ENCODE results near the gene SNHG17.
A peak's percentile ranks its signal among the peaks of the same experiment; 100 is the strongest.

The SNHG17 gene

DNA sequence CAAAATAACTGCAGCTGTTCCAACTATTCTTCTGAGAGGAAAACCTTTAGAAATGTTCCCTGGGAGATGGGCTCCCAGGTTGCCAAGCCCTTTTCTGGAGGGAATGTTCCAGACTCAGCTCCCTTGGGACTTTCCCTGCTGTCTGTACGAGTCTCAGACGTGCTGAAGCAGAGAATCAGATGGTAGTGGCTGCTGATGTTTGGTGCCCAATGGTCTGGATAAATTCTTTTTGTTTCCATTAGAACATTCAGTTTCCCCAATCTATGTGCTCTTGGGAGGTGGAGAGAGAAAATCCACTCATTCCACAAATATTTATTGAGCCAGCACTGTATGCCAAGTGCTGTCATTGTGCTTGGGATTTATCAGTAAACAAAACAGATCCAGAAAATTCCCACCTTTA lies 40.0 kb downstream of the SNHG17 start:
- in situ Hi-C loops (cut with HindIII; ENCODE audit: low pct_ligation_motif_present, low sequenced_read_pairs): no loop called here
- DNase-seq: no peak
- Histone ChIP-seq H3K27ac (no peak overlapping the region), H3K4me3 (ENCODE audit: low read depth, low read length) (no peak overlapping the region), H3K36me3 (replicated peaks) (no peaks in the 10 kb centered on the region), H3K27me3 (replicated peaks) (no peaks in the 10 kb centered on the region)
- TF ChIP-seq, protein P1, sequence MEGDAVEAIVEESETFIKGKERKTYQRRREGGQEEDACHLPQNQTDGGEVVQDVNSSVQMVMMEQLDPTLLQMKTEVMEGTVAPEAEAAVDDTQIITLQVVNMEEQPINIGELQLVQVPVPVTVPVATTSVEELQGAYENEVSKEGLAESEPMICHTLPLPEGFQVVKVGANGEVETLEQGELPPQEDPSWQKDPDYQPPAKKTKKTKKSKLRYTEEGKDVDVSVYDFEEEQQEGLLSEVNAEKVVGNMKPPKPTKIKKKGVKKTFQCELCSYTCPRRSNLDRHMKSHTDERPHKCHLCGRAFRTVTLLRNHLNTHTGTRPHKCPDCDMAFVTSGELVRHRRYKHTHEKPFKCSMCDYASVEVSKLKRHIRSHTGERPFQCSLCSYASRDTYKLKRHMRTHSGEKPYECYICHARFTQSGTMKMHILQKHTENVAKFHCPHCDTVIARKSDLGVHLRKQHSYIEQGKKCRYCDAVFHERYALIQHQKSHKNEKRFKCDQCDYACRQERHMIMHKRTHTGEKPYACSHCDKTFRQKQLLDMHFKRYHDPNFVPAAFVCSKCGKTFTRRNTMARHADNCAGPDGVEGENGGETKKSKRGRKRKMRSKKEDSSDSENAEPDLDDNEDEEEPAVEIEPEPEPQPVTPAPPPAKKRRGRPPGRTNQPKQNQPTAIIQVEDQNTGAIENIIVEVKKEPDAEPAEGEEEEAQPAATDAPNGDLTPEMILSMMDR (IDR thresholded peaks at IDR 0.05; ENCODE audit: low read depth, low read length, missing control alignments): no peak

DNA sequence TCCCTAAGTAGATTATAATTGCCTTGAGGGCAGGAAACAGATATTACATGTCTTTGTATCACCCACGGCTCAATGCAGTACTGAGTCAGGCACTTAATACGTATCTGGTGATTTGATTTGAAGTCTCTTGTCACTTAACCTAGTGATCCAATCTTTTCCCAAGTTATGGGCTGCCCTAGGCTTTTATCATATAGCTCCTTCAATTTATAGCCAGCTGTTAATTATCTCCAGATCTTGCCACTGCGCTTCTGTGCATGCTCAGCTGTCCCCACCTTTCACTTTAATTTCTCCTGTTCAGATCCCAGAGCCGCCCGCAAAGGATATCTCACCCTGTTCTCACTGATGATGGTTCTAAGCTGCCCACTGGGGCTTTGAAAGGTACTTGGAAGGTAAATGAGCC lies 41.9 kb downstream of the SNHG17 start:
- Histone ChIP-seq H3K36me3 (replicated peaks) (no peaks in the 10 kb centered on the region), H3K4me3 (ENCODE audit: low read depth, low read length) (no peak overlapping the region), H3K27ac (no peak overlapping the region), H3K27me3 (replicated peaks) (no peaks in the 10 kb centered on the region)
- DNase-seq: no peak
- in situ Hi-C loops (cut with HindIII; ENCODE audit: low pct_ligation_motif_present, low sequenced_read_pairs): no loop called here
- TF ChIP-seq, protein P1 (IDR thresholded peaks at IDR 0.05; ENCODE audit: low read depth, low read length, missing control alignments): no peak

DNA sequence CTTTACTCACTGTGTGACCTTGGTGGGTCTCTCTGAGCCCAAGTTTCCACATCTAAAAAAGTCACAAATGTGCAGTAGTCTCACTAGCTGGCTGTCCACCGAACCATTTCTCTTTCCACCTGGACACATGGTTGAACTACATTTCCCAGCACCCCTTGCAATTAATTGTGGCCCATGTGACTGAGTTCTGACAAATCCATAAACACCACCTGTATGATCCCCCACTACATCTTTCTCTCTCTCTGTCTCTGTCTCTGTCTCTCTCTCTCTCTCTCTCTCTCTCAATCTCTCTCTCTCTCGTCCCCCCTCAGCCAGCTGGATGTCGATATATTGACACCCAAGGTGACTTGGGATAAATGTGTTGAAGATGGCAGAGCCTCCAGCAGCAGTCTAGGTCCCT lies 42.8 kb downstream of the SNHG17 start:
- Histone ChIP-seq H3K27ac (no peak overlapping the region), H3K36me3 (replicated peaks) (no peaks in the 10 kb centered on the region), H3K27me3 (replicated peaks) (no peaks in the 10 kb centered on the region), H3K4me3 (ENCODE audit: low read depth, low read length) (no peak overlapping the region)
- in situ Hi-C loops (cut with HindIII; ENCODE audit: low pct_ligation_motif_present, low sequenced_read_pairs): no loop called here
- TF ChIP-seq, protein P1 (IDR thresholded peaks at IDR 0.05; ENCODE audit: low read depth, low read length, missing control alignments): no peak
- no peak for DNase-seq

DNA sequence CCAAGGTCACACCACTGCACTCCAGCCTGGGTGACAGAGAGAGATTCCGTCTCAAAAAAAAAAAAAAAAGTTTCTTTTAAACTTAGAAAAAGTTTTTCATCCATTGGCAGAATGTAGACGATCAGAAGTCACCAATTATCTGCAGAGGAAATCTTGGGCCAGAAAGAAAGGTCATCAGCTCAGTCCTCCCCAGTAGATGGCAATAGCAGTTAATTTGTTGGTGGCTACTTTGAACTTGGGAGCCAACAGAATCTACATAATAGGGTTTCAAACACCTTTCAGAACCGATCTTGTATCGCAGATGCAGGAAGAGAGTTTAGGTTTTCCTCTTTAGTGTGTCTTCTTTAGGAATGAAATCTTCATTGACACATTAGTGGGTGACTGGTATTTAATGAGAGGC lies 47.2 kb downstream of the SNHG17 start:
- H3K27me3 ChIP-seq (replicated peaks): peaks cover 3% of the 10 kb centered on the region
- H3K27ac ChIP-seq: no peak overlapping the region
- in situ Hi-C loops (cut with HindIII; ENCODE audit: low pct_ligation_motif_present, low sequenced_read_pairs): no loop called here
- H3K4me3 ChIP-seq (ENCODE audit: low read depth, low read length): no peak overlapping the region
- H3K36me3 ChIP-seq (replicated peaks): no peaks in the 10 kb centered on the region
- DNase-seq: no peak
- TF ChIP-seq, protein P1 (IDR thresholded peaks at IDR 0.05; ENCODE audit: low read depth, low read length, missing control alignments): peak; percentile 21

DNA sequence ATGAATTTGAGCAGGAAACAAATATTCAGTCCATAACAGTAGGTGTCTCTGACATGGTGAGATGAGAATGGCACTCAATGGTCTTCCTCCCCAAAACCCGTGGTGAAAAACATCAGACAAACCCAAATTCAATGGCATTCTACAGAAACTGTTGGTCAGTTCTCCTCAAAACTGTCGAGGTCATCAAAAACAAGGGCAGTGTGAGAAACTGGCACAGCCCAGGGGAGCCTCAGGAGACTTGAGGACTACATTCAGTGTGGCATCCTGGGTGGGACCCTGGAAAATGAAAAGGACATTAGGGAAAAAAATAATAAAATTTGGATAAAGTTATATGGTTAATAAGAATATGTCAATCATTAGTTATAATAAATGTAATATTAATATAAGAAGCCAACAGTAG lies 48.3 kb downstream of the SNHG17 start:
- Histone ChIP-seq H3K4me3 (ENCODE audit: low read depth, low read length) (no peak overlapping the region), H3K27ac (no peak overlapping the region), H3K27me3 (replicated peaks) (peaks cover 4% of the 10 kb centered on the region), H3K36me3 (replicated peaks) (no peaks in the 10 kb centered on the region)
- in situ Hi-C loops (cut with HindIII; ENCODE audit: low pct_ligation_motif_present, low sequenced_read_pairs): no loop called here
- DNase-seq: no peak
- TF ChIP-seq, protein P1 (IDR thresholded peaks at IDR 0.05; ENCODE audit: low read depth, low read length, missing control alignments): no peak

DNA sequence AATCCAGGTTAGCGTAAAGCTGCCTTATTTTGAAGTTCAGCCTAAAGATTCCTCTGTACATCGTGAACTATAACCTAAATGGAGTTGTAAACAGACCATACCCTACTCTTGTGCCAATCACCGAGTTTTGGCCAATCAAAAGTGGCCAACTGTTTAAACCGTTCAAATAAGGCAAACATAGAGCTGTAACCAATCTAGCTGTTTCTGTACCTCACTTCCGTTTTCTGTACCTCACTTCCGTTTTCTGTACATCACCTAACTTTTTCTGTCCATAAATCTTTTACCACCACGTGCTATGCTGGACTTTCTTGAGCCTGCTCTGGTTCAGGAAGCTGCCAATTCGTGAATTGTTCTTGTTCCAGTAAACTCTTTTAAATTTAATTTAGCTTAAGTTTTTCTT lies 49.1 kb downstream of the SNHG17 start:
- TF ChIP-seq, protein P1 (IDR thresholded peaks at IDR 0.05; ENCODE audit: low read depth, low read length, missing control alignments): no peak
- peaks cover 4% of the 10 kb centered on the region for H3K27me3 ChIP-seq (replicated peaks)
- H3K27ac ChIP-seq: no peak overlapping the region
- no peak for DNase-seq
- no peak overlapping the region for H3K4me3 ChIP-seq (ENCODE audit: low read depth, low read length)
- H3K36me3 ChIP-seq (replicated peaks): no peaks in the 10 kb centered on the region
- in situ Hi-C loops (cut with HindIII; ENCODE audit: low pct_ligation_motif_present, low sequenced_read_pairs): no loop called here
